SK-MEL-5 (cell line): ENCODE data around the gene MAPK6. TPM values are rescaled to one million over a fixed set of nuclear protein-coding genes. Genes with fewer than 3 reads are reported as not detected.
"Not testable (repeated sequence)": the region's sequence is repeated elsewhere in the genome, so short reads cannot be mapped to it uniquely, and the experiment has no call there.

ENCODE experiments used
- DNase-seq: peaks from one replicate; pipeline ENCODE4 v3.0.0-alpha.2; 2016; ENCODE audit warnings: low read depth, low spot score
- in situ Hi-C: cut with HindIII; loops from 2 replicates; pipeline ENCODE4 v1.10.0; 2016; ENCODE audit warnings: low sequenced_read_pairs, high pct_unique_total_duplicates, low pct_unique_long_range_greater_than_20kb
- total RNA-seq: library from RNA; depleted of rRNA; stranded (reverse); fragments of >200 nt; shearing (Covaris generic); gene quantifications from 2 replicates; pipeline ENCODE4 v1.2.3, GENCODE V29; 2014

MAPK6 gene
- total RNA-seq, 1 experiment from 2014 or later: 54.5 TPM

DNA sequence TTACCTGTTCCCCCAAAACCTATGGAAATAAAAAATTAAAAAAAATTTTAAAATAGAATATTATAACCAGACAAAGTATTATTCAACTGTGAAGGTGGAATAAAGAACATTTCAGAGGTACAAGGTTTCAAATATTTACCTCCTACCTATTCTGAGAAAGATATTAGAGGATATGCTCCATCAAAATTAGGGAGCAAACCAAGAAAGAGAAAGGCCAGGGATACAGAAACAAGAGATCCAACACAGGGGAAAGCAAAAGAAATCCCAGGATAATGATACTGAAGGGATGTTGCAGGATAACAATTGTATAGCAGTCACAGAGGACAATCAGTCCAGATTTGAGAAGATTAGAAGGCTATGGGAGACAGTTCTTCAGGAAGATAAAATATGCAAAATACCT, 71.2 kb downstream of the MAPK6 start:
- in situ Hi-C loops: no loop called here
- no peak for DNase-seq

DNA sequence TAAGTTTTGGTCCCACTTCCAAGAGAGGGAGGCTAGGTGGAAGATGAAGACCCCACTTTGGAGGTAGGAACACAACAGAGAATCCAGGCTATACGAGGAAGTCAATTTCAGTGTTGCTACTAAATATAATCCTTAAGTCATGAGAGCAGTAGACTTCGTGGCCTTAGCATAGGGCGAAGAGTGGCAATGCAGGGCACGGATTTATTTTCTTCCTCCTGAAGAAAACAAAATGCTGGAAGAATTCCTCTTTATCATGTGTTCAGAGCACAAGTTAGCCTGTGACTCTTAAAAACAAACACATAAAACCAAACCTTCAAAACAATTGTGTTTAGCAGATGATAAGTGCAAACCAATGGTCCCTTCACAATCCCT, 74.1 kb downstream of the MAPK6 start:
- DNase-seq: no peak
- in situ Hi-C loops: no loop called here

DNA sequence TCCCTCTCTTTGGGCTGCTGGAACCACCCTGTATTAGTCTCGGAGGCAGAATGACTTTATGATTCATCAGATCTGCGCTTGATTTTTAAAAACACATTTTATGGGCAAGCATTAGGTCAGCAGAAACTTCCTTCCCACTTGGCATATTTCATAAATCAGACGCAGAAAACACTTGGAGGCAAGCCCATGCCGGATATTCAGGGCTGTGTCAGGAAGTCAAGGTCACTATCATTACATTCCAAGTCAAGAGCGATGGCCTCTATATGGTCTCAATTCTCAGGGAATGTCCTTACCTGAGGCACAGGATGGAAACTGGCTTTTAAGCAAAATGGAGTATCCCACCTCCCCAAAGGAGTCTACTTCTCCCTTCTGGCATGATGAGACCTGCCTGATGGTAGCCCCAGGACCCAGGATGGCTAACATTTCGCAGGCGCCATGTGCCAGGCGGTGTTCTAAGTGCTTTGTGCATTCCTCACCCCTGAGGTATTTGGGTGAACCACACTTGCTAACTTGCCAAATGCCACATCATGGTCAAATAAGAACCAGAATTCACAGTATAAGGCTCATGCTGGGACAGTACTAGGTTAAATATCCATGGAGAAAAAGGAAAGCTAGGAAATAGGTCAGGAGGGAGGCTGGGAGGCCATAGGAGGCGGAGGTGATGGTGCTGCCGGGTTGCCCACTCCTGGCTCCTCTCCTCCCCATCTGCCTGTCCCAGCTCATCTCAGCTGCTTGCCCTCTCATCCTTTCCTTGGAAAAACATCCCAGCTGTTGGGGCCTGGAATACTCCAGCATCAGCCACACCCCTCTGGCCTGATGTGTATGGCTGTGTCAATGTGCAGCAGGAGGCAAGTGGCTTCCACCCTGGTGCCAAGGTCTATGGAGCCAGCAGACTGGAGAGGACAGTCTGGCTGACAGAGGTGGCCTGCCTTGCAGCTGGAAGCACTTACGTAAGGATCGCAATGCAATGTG, 74.8 kb downstream of the MAPK6 start:
- DNase-seq: no peak
- in situ Hi-C loops: no loop called here

DNA sequence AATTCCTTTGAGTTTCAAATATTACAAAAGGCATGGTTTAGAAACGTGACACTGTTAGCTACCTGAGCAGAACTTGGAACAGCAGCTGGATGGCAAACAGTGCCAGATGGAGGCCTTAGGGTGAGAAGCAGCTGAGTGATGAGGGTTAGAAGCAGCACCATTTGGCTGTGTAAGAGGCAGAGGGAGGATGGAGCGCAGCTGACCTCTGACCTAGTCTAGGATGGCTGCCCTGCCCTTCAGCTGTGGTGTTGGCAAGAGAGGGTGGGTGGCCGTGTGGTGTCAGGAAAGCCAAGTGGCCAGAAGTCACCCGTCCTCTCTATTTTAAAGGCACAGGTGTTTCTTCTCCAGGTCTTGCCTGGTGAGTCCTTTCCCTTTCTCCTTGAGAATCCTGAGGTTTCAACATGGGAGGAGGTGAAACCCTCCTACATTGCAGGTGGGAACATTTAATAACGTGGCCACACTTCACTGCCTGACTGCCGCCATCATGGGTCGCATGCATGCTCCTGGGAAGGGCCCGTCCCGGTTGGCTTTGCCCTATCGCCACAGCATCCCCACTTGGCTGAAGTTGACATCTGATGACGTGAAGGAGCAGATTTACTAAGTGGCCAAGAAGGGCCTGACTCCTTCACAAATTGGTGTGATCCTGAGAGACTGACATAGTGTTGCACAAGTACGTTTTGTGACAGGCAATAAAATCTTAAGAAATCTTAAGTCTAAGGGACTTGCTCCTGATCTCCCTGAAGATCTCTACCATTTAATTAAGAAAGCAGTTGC, 76.0 kb downstream of the MAPK6 start:
- no peak for DNase-seq
- in situ Hi-C loops: no loop called here

DNA sequence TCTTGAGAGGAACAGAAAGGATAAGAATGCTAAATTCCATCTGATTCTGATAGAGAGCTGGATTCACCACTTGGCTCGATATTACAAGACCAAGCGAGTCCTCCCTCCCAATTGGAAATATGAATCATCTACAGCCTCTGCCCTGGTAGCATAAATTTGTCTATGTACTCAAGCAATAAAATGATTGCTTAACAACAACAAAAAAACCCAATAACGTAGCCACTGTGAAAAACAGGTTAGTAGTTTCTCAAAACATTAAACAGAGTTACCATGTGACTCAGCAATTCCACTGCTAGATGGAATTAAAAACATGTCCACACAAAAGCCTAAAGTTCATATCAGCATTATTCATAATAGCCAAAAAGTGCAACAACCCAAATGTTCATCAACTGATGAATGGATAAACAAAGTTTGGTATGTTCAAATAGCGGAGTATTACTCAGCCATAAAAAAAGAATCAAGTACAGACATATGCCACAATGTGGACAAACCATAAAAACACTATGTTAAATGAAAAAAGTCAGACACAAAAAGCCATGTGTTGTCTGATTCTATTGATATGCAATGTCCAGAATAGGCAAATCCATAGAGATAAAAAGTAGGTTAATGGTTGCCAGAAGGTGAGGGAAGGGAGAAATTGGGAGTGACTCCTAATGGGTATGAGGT, 76.7 kb downstream of the MAPK6 start:
- in situ Hi-C loops: no loop called here
- DNase-seq: no peak

DNA sequence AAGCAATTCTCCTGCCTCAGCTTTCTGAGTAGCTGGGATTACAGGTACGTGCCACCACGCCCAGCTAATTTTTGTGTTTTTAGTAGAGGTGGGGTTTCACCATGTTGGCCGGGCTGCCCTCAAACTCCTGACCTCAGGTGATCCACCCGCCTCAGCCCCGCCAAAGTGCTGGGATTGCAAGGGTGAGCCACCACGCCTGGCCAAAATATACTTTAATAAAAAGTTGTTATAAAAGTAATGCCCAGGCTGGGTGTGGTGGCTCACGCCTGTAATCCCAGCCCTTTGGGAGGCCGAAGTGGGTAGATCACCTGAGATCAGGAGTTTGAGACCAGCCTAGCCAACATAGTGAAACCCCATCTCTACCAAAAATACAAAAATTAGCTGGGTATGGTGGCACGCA, 77.5 kb downstream of the MAPK6 start:
- in situ Hi-C loops, DNase-seq: not testable (repeated sequence)

DNA sequence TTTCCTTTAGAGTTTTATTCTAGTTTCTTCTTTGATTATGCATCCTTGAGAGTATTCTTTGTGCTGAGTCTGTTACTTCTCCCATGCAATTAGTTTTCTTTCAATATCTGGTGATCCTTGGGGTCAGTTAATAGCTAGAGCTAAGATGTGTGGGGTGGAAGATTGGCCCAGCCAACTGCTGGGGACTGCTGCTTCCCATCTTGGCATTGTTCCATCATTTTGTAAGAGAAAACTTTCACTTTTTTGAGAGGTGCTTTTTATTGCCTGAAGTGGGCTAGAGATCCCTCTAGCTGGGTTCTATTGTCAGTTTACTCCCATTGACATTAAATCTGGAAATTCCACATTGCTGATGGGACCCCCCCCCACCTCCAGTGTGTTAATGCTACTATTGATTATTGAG, 78.2 kb downstream of the MAPK6 start:
- in situ Hi-C loops: no loop called here
- no peak for DNase-seq

DNA sequence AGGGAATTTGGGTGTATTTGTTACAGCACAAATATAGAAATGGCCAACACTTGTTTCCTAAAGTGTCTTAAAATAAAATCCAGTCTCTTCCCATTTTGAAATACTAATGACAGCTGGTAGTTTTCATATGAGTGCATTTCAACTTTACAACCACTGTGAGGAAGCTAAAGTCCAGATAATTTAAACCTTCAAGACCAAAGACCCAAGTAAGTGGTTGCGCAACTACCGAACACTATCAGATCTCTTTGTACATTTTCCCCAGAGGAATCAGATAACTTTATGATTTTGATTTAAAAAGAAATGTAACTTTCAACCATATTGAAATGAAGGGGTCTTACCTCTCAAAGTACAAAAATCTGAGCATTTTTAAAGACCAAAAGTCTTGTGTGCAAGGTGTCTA, 79.3 kb downstream of the MAPK6 start:
- in situ Hi-C loops: no loop called here
- no peak for DNase-seq

DNA sequence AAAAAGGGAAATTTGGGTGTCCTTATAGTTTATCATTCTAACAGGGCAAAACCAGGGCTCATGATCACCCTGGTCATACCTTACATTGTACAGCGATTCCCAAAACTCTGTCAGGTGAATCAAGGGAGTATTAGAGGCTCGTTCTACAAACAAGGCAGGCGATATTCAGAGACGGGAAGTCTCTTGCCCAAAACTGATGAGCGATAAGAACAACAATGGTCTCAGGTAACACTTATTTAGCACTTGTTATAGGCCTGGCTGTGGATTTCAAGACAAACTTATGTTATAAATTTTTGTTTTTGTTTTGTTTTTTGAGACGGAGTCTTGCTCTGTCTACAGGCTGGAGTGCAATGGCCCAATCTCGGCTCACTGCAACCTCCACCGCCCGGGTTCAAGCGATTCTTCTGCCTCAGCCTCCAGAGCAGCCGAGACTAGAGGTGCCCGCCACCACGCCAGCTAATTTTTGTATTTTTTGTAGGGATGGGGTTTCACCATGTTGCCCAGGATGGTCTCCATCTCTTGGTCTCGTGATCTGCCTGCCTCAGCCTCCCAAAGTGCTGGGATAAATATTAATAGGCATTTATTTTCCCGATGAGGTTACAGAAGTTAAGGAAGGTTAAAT, 80.7 kb downstream of the MAPK6 start:
- in situ Hi-C loops: no loop called here
- no peak for DNase-seq

DNA sequence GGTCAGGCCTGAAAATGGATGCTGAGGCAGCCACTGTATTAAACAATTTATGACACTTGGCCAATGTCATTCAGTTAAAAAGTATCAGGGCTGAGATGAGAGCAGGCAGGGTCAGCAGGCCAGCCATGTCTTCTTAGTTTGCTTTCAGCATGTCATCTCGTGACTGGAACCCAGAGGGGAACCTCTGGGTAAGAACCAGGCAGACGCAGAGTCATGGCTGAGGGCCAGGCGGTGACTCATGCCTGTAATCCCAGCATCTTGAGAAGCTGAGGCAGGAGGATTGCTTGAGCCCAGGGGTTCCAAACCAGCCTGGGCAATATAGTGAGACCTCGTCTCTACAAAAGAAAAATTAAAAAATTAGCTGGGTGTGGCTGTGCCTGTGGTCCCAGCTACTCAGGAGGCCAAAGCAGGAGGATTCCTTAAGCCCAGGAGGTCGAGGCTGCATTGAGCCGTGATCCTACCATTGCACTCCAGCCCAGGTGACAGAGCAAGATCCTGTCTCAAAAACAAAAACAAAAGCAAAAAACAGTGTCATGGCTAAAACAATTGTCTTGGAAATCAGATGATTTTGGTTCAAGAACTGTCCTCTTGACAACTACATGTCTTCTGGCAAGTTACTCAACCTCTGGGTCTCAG, 81.9 kb downstream of the MAPK6 start:
- in situ Hi-C loops: no loop called here
- DNase-seq: peak; percentile 53

DNA sequence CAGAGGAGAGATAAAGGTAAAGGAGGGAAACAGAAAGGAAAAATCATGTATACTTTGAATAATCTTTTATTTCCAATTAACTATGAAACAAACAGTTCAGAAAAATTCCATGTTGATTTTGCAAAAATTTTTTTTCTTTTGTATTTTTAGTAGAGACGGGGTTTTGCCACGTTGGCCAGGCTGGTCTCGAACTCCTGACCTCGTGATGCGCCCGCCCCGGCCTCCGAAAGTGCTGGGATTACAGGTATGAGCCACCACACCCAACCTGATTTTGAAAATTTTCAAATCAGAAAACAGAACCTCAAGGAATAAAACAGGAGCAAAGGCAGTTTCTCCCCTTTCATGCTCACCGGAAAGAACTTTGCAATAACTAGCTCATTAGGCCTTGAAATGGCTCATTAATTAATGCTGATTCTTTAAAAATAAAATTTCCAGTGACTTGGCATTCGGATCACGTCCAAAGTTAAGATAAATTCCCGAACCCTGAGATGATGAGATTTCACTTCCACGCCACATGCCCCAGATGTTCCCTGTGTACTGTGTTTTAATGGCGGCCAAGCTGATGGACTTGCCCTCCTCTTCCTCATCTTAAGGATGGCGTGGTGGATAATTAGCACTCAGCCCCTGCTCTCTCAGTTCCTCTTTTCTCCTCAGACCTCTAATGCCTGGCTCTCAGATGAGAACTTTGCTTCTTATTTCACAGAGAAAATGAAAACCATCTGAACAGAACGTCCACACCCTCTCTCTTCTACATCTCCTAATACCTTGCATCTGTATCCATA, 82.7 kb downstream of the MAPK6 start:
- DNase-seq: no peak
- in situ Hi-C loops: no loop called here

DNA sequence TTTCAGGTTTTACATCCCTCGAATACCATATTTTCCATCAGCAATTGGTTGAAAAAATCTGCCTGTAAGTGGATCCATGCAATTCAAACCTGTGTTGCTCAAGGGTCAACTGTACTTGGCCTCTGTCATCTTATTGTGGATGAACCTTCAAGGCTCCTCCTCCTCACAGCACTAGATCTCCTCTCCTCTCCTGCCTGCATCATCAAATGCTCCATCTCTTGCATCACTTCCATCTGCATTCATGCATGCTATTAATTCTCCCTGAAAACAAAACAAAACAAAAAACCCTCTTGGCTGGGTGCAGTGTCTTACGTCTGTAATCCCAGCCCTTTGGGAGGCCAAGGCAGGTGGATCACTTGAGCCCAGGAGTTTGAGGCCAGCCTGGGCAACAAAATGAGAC, 83.4 kb downstream of the MAPK6 start:
- peak; percentile 22 for DNase-seq
- in situ Hi-C loops: no loop called here

DNA sequence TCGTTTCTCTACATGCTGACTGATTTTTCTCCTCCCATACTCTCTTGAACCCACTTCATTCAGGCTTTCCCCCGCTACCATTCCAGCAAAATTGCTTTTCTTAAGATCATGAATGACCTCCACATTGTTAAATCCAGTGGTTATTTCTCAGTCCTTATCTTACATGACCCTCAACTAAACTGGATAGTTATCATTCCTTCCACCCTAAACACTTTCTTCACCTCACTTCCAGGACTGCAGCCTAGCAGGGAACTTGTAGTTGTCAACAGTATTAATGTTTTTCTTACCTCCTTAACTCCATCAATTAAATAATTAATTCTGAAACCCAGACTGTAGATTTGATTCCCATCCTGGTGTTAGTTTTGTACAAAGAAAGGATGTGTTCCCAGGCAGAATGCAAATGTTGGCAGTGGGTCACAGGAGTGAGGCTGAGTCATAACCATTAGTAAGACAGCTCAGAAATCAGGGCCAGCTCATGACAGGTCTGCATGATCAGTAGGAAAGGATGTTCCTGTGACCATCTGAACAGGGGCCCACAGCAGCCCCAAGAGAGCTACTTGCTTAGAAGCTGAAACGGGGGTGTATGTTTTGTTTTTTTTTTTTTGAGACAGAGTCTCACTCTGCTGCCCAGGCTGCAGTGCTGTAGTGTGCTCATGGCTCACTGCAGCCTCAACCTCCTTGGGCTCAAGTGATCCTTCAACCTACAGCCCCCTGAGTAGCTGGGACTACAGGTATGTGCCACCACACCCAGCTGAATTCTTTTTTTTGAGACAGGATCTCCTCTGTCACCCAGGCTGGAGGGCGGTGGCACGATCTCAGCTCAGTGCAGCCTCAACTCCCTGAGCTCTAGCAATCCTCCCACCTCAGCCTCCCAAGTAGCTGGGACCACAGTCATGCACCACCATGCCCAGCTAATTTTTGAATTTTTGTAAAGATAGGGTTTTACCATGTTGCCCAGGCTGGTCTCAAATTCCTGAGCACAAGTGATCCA, 84.5 kb downstream of the MAPK6 start:
- DNase-seq: peak; percentile 89
- in situ Hi-C loops: no loop called here

DNA sequence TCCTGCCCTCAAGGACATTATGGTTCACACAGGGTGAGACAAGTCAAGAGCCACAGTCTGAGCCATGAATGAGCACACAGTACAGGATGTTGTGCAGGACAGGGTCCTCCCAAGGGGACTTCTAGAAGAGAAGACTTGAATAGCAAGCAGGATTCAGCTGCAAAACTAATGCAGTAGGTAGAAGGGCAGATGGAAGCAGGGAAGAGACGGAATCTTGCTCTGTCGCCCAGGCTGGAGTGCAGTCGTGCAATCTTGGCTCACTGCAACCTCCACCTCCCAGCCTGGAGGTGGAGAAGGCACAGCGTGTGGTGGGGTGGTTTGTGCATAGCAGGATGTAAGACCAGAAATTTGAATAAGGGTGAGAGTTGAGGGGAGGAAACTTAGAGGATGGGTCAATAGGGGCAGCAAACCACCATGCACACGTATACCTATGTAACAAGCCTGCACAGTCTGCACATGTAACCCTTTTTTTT, 85.5 kb downstream of the MAPK6 start:
- no peak for DNase-seq
- in situ Hi-C loops: no loop called here

DNA sequence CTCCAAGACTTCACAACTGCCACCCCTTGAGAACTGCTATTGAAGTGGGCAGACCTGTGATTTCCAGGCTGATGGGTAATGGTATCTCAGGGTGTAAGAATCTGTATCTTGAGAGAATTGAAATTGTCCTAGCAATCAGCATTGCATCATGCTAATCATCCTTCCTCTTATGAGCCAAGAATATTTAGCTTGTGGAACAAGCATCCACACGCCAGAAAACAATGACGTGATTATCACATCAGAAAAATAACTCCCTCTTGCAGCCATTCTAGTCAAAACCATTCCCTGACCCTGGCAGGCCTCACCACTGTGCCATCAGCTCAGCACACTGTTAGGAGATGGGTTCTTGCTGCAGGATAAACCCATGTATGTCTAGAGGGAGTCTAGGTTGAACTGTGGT, 86.8 kb downstream of the MAPK6 start:
- in situ Hi-C loops: no loop called here

DNA sequence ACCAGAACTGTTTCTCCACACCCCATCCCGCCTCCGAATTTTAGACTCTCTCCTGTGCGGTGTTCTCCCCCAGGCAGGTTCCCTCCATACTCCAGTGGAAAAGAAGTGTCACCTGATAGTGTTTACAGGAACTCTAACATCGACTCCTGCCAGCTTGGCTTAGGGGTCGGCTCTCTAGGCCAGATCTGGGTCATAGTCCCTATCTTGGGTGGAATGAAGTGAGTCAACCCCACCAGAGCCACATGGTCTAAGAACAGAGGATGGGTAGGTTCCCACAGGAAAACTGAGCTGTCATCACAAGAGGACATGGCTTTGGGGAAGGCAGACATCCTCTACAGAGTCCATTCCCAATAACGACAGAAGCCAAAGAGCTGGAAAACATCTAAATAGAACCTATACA, 87.6 kb downstream of the MAPK6 start:
- no peak for DNase-seq
- in situ Hi-C loops: no loop called here

More for the DNA sequence above, 86.8 kb downstream of the MAPK6 start:
- no peak for DNase-seq
